Karpas-422 (cell line): ENCODE measurements around the gene MGA. TPM values are rescaled to one million over a fixed set of nuclear protein-coding genes. Genes with fewer than 3 reads are reported as not detected.

Source experiments
- DNase-seq: peaks from one replicate; pipeline ENCODE4 v3.0.0-alpha.2; 2015
- H2AFZ ChIP-seq: fragments of 200-600 bp; sonication (generic); 2 replicates; pipeline ENCODE4 v1.6.1; 2014; ENCODE audit warnings: antibody characterized with exemption, low read length, mixed read lengths
- H3K27ac ChIP-seq: fragments of 200-600 bp; sonication (generic); 2 replicates; pipeline ENCODE4 v1.5.1; 2014; ENCODE audit warnings: mild to moderate bottlenecking, low read length, moderate library complexity
- H3K27me3 ChIP-seq: fragments of 200-600 bp; sonication (generic); 2 replicates; pipeline ENCODE4 v1.6.1; 2014; ENCODE audit warnings: low read length, mixed read lengths
- H3K36me3 ChIP-seq: fragments of 200-600 bp; sonication (generic); 2 replicates; pipeline ENCODE4 v1.6.1; 2014; ENCODE audit warnings: low read length, mixed read lengths; ENCODE audit not compliant: insufficient read depth
- H3K4me1 ChIP-seq: fragments of 200-600 bp; sonication (generic); 2 replicates; pipeline ENCODE4 v1.6.1; 2014; ENCODE audit warnings: mild to moderate bottlenecking, low read length, mixed read lengths
- H3K4me2 ChIP-seq: fragments of 200-600 bp; sonication (generic); 2 replicates; pipeline ENCODE4 v1.6.1; 2014; ENCODE audit warnings: low read length, low read depth, mild to moderate bottlenecking; ENCODE audit not compliant: poor library complexity, severe bottlenecking
- H3K4me3 ChIP-seq: fragments of 200-600 bp; sonication (generic); 2 replicates; pipeline ENCODE4 v1.5.1; 2014; ENCODE audit warnings: mild to moderate bottlenecking, antibody characterized with exemption, low read length, mixed read lengths
- H3K79me2 ChIP-seq: fragments of 200-600 bp; sonication (generic); 2 replicates; pipeline ENCODE4 v1.6.1; 2014; ENCODE audit warnings: mild to moderate bottlenecking, low read length, mixed read lengths
- H3K9ac ChIP-seq: fragments of 200-600 bp; sonication (generic); 2 replicates; pipeline ENCODE4 v1.6.0; 2014; ENCODE audit warnings: low read length
- H3K9me2 ChIP-seq: fragments of 200-600 bp; sonication (generic), shearing (Covaris generic); replicated peaks from 2 replicates; pipeline ENCODE4 v1.6.0; 2014; ENCODE audit warnings: mild to moderate bottlenecking, low read length, moderate library complexity; ENCODE audit not compliant: insufficient read depth
- H3K9me3 ChIP-seq: fragments of 300-700, 200-600 bp; sonication (generic); 2 replicates; pipeline ENCODE4 v1.6.1; 2014; ENCODE audit warnings: low read length, mixed read lengths
- H4K20me1 ChIP-seq: fragments of 200-600 bp; sonication (generic); 2 replicates; pipeline ENCODE4 v1.6.1; 2014; ENCODE audit warnings: mild to moderate bottlenecking, antibody characterized with exemption, low read length, low read depth; ENCODE audit not compliant: insufficient read depth
- small RNA-seq: library from RNA; depleted of rRNA; stranded (forward); fragments of <200 nt; gene quantifications from one replicate; pipeline ENCODE3, GENCODE V24; 2014
- total RNA-seq: library from RNA; depleted of rRNA; stranded (reverse); fragments of >200 nt; shearing (Covaris generic); gene quantifications from 2 replicates; pipeline ENCODE4 v1.2.3, GENCODE V29; 2014; ENCODE audit warnings: low replicate concordance; rRNA removed

Gene MGA
- total RNA-seq, 1 experiment from 2014 or later = 68.1 TPM

GRCh38 chr15:41817327-41817726 is 157.1 kb downstream of the MGA start:
- no peaks in the 10 kb centered on the region for H3K9me2 ChIP-seq
- no peaks in the 10 kb centered on the region for H3K27me3 ChIP-seq
- H3K9me3 ChIP-seq = no peaks in the 10 kb centered on the region
- H3K79me2 ChIP-seq = no peaks in the 10 kb centered on the region
- H3K27ac ChIP-seq = no peak overlapping the region
- no peak for DNase-seq
- no peak overlapping the region for H3K9ac ChIP-seq
- H4K20me1 ChIP-seq = no peaks in the 10 kb centered on the region
- no peaks in the 10 kb centered on the region for H3K4me1 ChIP-seq
- H3K4me2 ChIP-seq = no peak overlapping the region
- H3K36me3 ChIP-seq = no peaks in the 10 kb centered on the region
- no peak overlapping the region for H3K4me3 ChIP-seq
- H2AFZ ChIP-seq = no peak overlapping the region

- H3K27ac ChIP-seq = no peak overlapping the region
- H2AFZ ChIP-seq = no peak overlapping the region
- H3K27me3 ChIP-seq = no peaks in the 10 kb centered on the region
- H4K20me1 ChIP-seq = no peaks in the 10 kb centered on the region
- no peak overlapping the region for H3K4me3 ChIP-seq
- H3K79me2 ChIP-seq = no peaks in the 10 kb centered on the region
- no peaks in the 10 kb centered on the region for H3K4me1 ChIP-seq
- no peaks in the 10 kb centered on the region for H3K9me3 ChIP-seq
- H3K9ac ChIP-seq = no peak overlapping the region
- H3K36me3 ChIP-seq = no peaks in the 10 kb centered on the region
- no peak overlapping the region for H3K4me2 ChIP-seq
- no peaks in the 10 kb centered on the region for H3K9me2 ChIP-seq
- DNase-seq = no peak
These were observed 157.6 kb downstream of the MGA start for GRCh38 chr15:41817781-41818180.

GRCh38 chr15:41819455-41820050 is 159.3 kb downstream of the MGA start:
- H3K27ac ChIP-seq = no peak overlapping the region
- no peaks in the 10 kb centered on the region for H3K9me3 ChIP-seq
- H2AFZ ChIP-seq = no peak overlapping the region
- H3K4me3 ChIP-seq = no peak overlapping the region
- H3K4me1 ChIP-seq = no peaks in the 10 kb centered on the region
- no peaks in the 10 kb centered on the region for H3K9me2 ChIP-seq
- H3K79me2 ChIP-seq = no peaks in the 10 kb centered on the region
- H3K27me3 ChIP-seq = no peaks in the 10 kb centered on the region
- H3K36me3 ChIP-seq = no peaks in the 10 kb centered on the region
- no peaks in the 10 kb centered on the region for H4K20me1 ChIP-seq
- DNase-seq = no peak
- H3K9ac ChIP-seq = no peak overlapping the region
- H3K4me2 ChIP-seq = no peak overlapping the region

GRCh38 chr15:41820791-41821423 is 160.7 kb downstream of the MGA start:
- DNase-seq = no peak
- H3K36me3 ChIP-seq = no peaks in the 10 kb centered on the region

GRCh38 chr15:41821831-41822230 is 161.6 kb downstream of the MGA start:
- no peak overlapping the region for H3K4me3 ChIP-seq
- no peaks in the 10 kb centered on the region for H3K4me1 ChIP-seq
- no peaks in the 10 kb centered on the region for H3K36me3 ChIP-seq
- H3K79me2 ChIP-seq = no peaks in the 10 kb centered on the region
- no peak overlapping the region for H3K9ac ChIP-seq
- no peaks in the 10 kb centered on the region for H3K27me3 ChIP-seq
- no peak overlapping the region for H3K4me2 ChIP-seq
- H4K20me1 ChIP-seq = no peaks in the 10 kb centered on the region
- DNase-seq = no peak
- no peak overlapping the region for H2AFZ ChIP-seq
- H3K9me2 ChIP-seq = no peaks in the 10 kb centered on the region
- H3K27ac ChIP-seq = no peak overlapping the region
- H3K9me3 ChIP-seq = no peaks in the 10 kb centered on the region

More at GRCh38 chr15:41820791-41821423, 160.7 kb downstream of the MGA start:
- Histone ChIP-seq H3K79me2 (no peaks in the 10 kb centered on the region), H3K4me3 (no peak overlapping the region), H4K20me1 (no peaks in the 10 kb centered on the region), H3K4me2 (no peak overlapping the region), H2AFZ (no peak overlapping the region), H3K4me1 (no peaks in the 10 kb centered on the region), H3K9me3 (no peaks in the 10 kb centered on the region), H3K9ac (no peak overlapping the region), H3K27ac (no peak overlapping the region), H3K9me2 (no peaks in the 10 kb centered on the region), H3K27me3 (no peaks in the 10 kb centered on the region)

- H3K9ac ChIP-seq = no peak overlapping the region
- no peaks in the 10 kb centered on the region for H3K79me2 ChIP-seq
- H3K4me1 ChIP-seq = peaks cover 3% of the 10 kb centered on the region
- H3K36me3 ChIP-seq = no peaks in the 10 kb centered on the region
- no peaks in the 10 kb centered on the region for H3K9me2 ChIP-seq
- H3K27me3 ChIP-seq = no peaks in the 10 kb centered on the region
- no peak overlapping the region for H3K4me2 ChIP-seq
- H3K4me3 ChIP-seq = no peak overlapping the region
- DNase-seq = no peak
- H4K20me1 ChIP-seq = no peaks in the 10 kb centered on the region
- H3K27ac ChIP-seq = no peak overlapping the region
- H2AFZ ChIP-seq = no peak overlapping the region
- no peaks in the 10 kb centered on the region for H3K9me3 ChIP-seq
These were observed 162.3 kb downstream of the MGA start for GRCh38 chr15:41822471-41822870.

Small RNA genes within 50 kb of the gene (small RNA-seq; reads per million reads assigned to genes)
- gene MIR626 = not detected

Other genes starting within 250 kb of the MGA start
- gene RTF1, start 243.3 kb upstream of the MGA start, total RNA-seq = 25.7 and 33.5 TPM in 2 replicates
- not detected in 2 replicates for gene ITPKA, start 166.5 kb upstream of the MGA start, total RNA-seq
- 0.78 and 1.7 TPM in 2 replicates for gene LTK, start 146.6 kb upstream of the MGA start, total RNA-seq
- gene RPAP1, start 116.1 kb upstream of the MGA start, total RNA-seq = 17.4 and 26.2 TPM in 2 replicates
- gene TYRO3, start 101.2 kb upstream of the MGA start, total RNA-seq = 0.37 and 1.1 TPM in 2 replicates
- gene MAPKBP1, start 114.1 kb downstream of the MGA start, total RNA-seq = 17.8 and 29.8 TPM in 2 replicates
- gene JMJD7, start 167.7 kb downstream of the MGA start, total RNA-seq = 2.8 and 9.2 TPM in 2 replicates
- 2.2 and 6.1 TPM in 2 replicates for gene PLA2G4B, start 178.4 kb downstream of the MGA start, total RNA-seq
- 0.11 and 0.22 TPM in 2 replicates for gene SPTBN5, start 233.6 kb downstream of the MGA start, total RNA-seq